Measurements from ENCODE around the gene ZMYM5.

ZMYM5 gene

DNA sequence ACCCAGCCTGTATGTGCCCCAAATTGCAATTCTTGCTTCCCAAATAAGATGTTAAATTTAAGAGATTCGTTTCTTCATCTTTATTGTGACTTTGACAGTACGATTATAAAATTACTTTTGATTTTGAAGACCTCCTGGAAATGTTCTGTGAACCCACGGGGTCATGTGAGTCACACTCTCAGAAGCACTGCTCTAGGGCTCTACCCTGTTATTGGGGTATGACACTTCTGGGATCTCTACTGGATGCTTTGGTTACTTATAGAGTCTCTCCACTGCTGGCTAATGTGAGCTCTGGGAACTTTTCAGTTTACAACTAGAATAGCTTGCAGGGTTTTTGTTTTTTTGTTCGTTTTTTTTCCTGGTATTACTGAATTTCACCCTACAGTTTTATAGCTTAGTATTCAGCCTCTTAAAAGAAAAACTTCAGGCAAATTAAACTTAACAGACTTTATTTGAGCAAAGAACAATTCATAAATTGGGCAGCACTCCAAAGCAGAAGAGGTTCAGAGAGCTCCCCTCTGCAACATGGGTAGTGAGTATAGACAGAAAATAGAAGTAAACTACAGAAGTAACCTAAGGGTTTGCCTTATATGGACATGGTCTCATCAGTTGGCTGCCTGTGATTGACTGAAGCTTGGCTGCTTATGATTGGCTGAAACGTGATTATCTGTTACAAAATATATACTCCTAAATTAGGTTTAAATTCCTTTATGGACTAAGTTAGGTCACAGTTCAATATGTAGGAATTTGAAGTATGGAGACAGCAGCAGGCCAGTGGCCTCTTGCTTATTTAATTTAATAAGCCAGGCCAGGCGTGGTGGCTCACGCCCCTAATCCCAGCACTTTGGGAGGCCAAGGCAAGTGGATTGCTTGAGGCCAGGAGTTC, 52.2 kb downstream of the ZMYM5 start:
- TF ChIP-seq SUZ12 (IDR thresholded peaks at IDR 0.05) (no peak), PKNOX1 (IDR thresholded peaks at IDR 0.05) (peak; percentile 30; the same call in 1 of the 2 replicates), CTBP1 (IDR thresholded peaks at IDR 0.05; ENCODE audit: borderline replicate concordance) (no peak)
- ChIA-PET POLR2A (interaction anchor here (0.7 kb wide), 1 partner anchor 53 kb away, joined by 3 read pairs; no protein-coding TSS in a partner anchor), CTCF (no interaction called here)
- DNase-seq (ENCODE audit: extremely low spot score) = no peak

DNA sequence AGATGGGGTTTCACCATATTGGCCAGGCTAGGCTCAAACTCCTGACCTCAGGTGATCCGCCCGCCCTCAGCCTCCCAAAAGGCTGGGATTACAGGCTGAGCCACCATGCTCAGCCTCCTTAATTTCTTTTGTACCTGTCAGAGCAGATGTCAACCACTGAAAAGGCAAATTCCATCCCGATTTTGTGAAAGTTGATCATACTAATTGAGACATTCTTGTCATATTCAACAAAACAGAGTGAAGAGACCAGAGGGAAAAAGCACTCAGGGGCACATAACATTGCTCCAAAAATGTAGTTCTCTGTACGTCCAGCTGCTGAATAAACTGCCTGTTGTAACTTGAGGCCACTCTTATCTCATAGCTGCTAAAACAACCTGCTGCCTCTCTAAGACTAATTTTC, 53.3 kb downstream of the ZMYM5 start:
- DNase-seq (ENCODE audit: extremely low spot score) = no peak
- CTCF ChIA-PET = interaction anchor here (0.6 kb wide), 2 partner anchors 9 to 30 kb away, joined by 3 read pairs; no protein-coding TSS in a partner anchor
- no peak for TF ChIP-seq TARDBP (IDR thresholded peaks at IDR 0.05)
- no peak for TF ChIP-seq FOXA1 (IDR thresholded peaks at IDR 0.05)
- TF ChIP-seq NFRKB (IDR thresholded peaks at IDR 0.05) = no peak
- no peak for TF ChIP-seq ELF4 (IDR thresholded peaks at IDR 0.05)
- no peak for TF ChIP-seq LEF1 (IDR thresholded peaks at IDR 0.05; ENCODE audit: borderline replicate concordance)
- TF ChIP-seq PKNOX1 (IDR thresholded peaks at IDR 0.05) = no peak
- POLR2A ChIA-PET = interaction anchor here (0.7 kb wide), 2 partner anchors 14 to 54 kb away, joined by 3 read pairs; no protein-coding TSS in a partner anchor

GRCh38 chr13:19805765-19806164, 57.7 kb downstream of the ZMYM5 start:
- CTCF ChIA-PET = no interaction called here
- no peak for TF ChIP-seq ELF4 (IDR thresholded peaks at IDR 0.05)
- TF ChIP-seq TARDBP (IDR thresholded peaks at IDR 0.05) = no peak
- no peak for TF ChIP-seq LEF1 (IDR thresholded peaks at IDR 0.05; ENCODE audit: borderline replicate concordance)
- TF ChIP-seq SP1 (IDR thresholded peaks at IDR 0.05) = no peak
- TF ChIP-seq ZNF384 (IDR thresholded peaks at IDR 0.05) = no peak
- no peak for TF ChIP-seq FOXK2 (IDR thresholded peaks at IDR 0.05)
- no peak for TF ChIP-seq CTBP1 (IDR thresholded peaks at IDR 0.05; ENCODE audit: borderline replicate concordance)
- no peak for TF ChIP-seq FOXM1 (IDR thresholded peaks at IDR 0.05; ENCODE audit: borderline replicate concordance)
- no peak for TF ChIP-seq NFRKB (IDR thresholded peaks at IDR 0.05)
- TF ChIP-seq HDGF (IDR thresholded peaks at IDR 0.05; ENCODE audit: borderline replicate concordance) = no peak
- TF ChIP-seq PKNOX1 (IDR thresholded peaks at IDR 0.05) = no peak
- TF ChIP-seq BHLHE40 (IDR thresholded peaks at IDR 0.05; ENCODE audit: borderline replicate concordance) = no peak
- no peak for TF ChIP-seq ARNT (IDR thresholded peaks at IDR 0.05)
- TF ChIP-seq SUZ12 (IDR thresholded peaks at IDR 0.05) = no peak
- no peak for TF ChIP-seq L3MBTL2 (conservative IDR thresholded peaks at IDR 0.05)
- no peak for TF ChIP-seq FOXA1 (IDR thresholded peaks at IDR 0.05)
- POLR2A ChIA-PET = no interaction called here
- no peak for DNase-seq (ENCODE audit: extremely low spot score)

DNA sequence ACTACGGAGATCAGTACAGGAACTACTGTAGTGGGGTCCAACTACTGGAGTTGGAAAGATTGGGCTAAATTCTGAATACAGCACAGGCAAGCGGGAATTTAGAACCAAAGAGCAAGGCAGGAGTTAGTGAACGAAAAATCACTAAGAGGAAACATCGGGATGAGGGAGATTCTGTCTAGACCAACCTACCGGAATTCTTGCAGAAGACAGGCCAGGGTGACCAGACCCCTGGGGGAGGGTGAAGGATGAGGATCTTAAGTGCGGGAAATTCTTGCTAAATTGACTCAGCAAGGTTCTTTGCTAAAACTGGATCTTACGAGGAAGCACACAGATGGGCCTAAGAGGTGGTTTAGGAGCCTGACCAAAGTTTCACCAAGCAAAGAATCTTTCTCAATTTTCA, 67.5 kb downstream of the ZMYM5 start:
- no peak for DNase-seq (ENCODE audit: extremely low spot score)
- CTCF ChIA-PET = no interaction called here
- POLR2A ChIA-PET = no interaction called here
- no peak for TF ChIP-seq PKNOX1 (IDR thresholded peaks at IDR 0.05)
- TF ChIP-seq TARDBP (IDR thresholded peaks at IDR 0.05) = no peak
- TF ChIP-seq ELF4 (IDR thresholded peaks at IDR 0.05) = no peak
- no peak for TF ChIP-seq CTBP1 (IDR thresholded peaks at IDR 0.05; ENCODE audit: borderline replicate concordance)
- TF ChIP-seq HDGF (IDR thresholded peaks at IDR 0.05; ENCODE audit: borderline replicate concordance) = no peak
- TF ChIP-seq FOXA1 (IDR thresholded peaks at IDR 0.05) = no peak
- no peak for TF ChIP-seq ZNF384 (IDR thresholded peaks at IDR 0.05)
- no peak for TF ChIP-seq FOXK2 (IDR thresholded peaks at IDR 0.05)
- no peak for TF ChIP-seq SUZ12 (IDR thresholded peaks at IDR 0.05)
- no peak for TF ChIP-seq ARNT (IDR thresholded peaks at IDR 0.05)
- no peak for TF ChIP-seq FOXM1 (IDR thresholded peaks at IDR 0.05; ENCODE audit: borderline replicate concordance)
- TF ChIP-seq SP1 (IDR thresholded peaks at IDR 0.05) = no peak
- TF ChIP-seq BHLHE40 (IDR thresholded peaks at IDR 0.05; ENCODE audit: borderline replicate concordance) = no peak
- TF ChIP-seq NFRKB (IDR thresholded peaks at IDR 0.05) = no peak
- TF ChIP-seq L3MBTL2 (conservative IDR thresholded peaks at IDR 0.05) = no peak
- no peak for TF ChIP-seq LEF1 (IDR thresholded peaks at IDR 0.05; ENCODE audit: borderline replicate concordance)

DNA sequence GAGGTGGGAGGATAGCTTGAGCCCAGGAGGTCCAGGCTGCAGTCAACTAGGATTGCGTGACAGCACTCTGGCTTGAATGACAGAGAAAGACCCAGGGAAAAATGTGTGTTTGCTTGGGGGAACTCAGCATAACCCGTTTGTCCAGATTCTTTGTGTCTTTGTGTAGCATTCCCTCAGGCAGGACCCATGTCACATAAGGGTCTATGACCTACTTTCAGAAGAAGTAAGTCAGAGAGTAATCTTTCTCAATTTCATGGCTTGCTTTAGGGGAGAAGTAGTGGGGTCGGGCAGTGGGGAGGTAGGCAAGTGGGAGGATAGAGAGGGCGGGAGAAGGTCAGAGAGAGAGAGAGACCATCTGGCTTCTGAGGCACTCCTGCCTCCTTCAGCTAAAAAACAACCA, 68.8 kb downstream of the ZMYM5 start:
- POLR2A ChIA-PET = no interaction called here
- TF ChIP-seq LEF1 (IDR thresholded peaks at IDR 0.05; ENCODE audit: borderline replicate concordance) = no peak
- no peak for TF ChIP-seq ZNF384 (IDR thresholded peaks at IDR 0.05)
- TF ChIP-seq BHLHE40 (IDR thresholded peaks at IDR 0.05; ENCODE audit: borderline replicate concordance) = no peak
- TF ChIP-seq TARDBP (IDR thresholded peaks at IDR 0.05) = no peak
- TF ChIP-seq FOXA1 (IDR thresholded peaks at IDR 0.05) = no peak
- no peak for TF ChIP-seq FOXK2 (IDR thresholded peaks at IDR 0.05)
- TF ChIP-seq FOXM1 (IDR thresholded peaks at IDR 0.05; ENCODE audit: borderline replicate concordance) = no peak
- TF ChIP-seq SP1 (IDR thresholded peaks at IDR 0.05) = no peak
- no peak for TF ChIP-seq L3MBTL2 (conservative IDR thresholded peaks at IDR 0.05)
- TF ChIP-seq NFRKB (IDR thresholded peaks at IDR 0.05) = no peak
- no peak for TF ChIP-seq ELF4 (IDR thresholded peaks at IDR 0.05)
- TF ChIP-seq PKNOX1 (IDR thresholded peaks at IDR 0.05) = no peak
- TF ChIP-seq ARNT (IDR thresholded peaks at IDR 0.05) = no peak
- no peak for TF ChIP-seq HDGF (IDR thresholded peaks at IDR 0.05; ENCODE audit: borderline replicate concordance)
- no peak for TF ChIP-seq CTBP1 (IDR thresholded peaks at IDR 0.05; ENCODE audit: borderline replicate concordance)
- TF ChIP-seq SUZ12 (IDR thresholded peaks at IDR 0.05) = no peak
- DNase-seq (ENCODE audit: extremely low spot score) = no peak
- CTCF ChIA-PET = interaction anchor here (0.6 kb wide), 1 partner anchor 69 kb away, joined by 6 read pairs; no protein-coding TSS in a partner anchor
